HG03460 (cell line): ENCODE results near the gene MMP20.
"Not testable (repeated sequence)": the region's sequence is repeated elsewhere in the genome, so short reads cannot be mapped to it uniquely, and the experiment has no call there.

Source experiments
- ATAC-seq: cut with Tn5 transposase; IDR thresholded peaks from one replicate; pipeline ENCODE4 v1.9.1; 2021; ENCODE audit not compliant: unreplicated experiment

Gene MMP20, protein sequence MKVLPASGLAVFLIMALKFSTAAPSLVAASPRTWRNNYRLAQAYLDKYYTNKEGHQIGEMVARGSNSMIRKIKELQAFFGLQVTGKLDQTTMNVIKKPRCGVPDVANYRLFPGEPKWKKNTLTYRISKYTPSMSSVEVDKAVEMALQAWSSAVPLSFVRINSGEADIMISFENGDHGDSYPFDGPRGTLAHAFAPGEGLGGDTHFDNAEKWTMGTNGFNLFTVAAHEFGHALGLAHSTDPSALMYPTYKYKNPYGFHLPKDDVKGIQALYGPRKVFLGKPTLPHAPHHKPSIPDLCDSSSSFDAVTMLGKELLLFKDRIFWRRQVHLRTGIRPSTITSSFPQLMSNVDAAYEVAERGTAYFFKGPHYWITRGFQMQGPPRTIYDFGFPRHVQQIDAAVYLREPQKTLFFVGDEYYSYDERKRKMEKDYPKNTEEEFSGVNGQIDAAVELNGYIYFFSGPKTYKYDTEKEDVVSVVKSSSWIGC

DNA sequence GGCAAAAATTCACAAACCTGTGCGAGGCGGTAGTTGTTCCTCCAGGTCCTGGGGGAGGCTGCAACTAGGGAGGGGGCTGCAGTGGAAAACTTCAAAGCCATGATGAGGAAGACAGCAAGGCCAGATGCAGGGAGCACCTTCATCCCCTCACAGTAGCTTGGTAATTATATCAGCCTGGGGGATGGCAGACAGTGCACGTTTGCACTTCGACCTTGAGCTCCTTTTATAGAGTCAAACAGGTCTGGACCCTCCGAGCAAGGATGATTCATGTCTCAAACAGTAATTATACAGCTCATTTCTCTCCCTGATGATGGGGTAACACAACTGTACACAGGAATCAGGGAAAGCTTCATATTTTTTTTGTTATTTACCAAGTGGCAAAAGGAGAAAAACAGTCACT is at the start of gene MMP20:
MMP20 (minus strand) TSS at position 156 of the 400 bp plus-strand sequence; CDS start at position 143, 13 bp downstream.
- no peak for ATAC-seq

DNA sequence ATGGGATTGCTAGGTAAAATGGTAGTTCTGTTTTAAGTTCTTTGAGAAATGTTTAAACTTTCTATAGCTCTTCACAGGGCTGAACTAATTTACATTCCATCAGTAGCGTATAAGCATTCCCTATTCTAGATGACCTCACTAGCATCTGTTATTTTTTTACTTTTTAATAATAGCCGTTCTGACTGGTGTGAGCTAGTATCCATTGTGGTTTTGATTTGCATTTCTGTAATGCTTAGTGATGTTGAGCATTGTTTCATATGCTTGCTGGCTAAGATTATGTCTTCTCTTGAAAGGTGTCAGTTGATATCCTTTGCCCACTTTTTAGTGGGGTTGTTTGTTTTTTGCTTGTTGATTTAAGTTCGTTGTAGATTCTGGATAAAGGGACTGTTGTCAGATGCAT is 44.5 kb upstream of the MMP20 start:
- ATAC-seq: no peak

DNA sequence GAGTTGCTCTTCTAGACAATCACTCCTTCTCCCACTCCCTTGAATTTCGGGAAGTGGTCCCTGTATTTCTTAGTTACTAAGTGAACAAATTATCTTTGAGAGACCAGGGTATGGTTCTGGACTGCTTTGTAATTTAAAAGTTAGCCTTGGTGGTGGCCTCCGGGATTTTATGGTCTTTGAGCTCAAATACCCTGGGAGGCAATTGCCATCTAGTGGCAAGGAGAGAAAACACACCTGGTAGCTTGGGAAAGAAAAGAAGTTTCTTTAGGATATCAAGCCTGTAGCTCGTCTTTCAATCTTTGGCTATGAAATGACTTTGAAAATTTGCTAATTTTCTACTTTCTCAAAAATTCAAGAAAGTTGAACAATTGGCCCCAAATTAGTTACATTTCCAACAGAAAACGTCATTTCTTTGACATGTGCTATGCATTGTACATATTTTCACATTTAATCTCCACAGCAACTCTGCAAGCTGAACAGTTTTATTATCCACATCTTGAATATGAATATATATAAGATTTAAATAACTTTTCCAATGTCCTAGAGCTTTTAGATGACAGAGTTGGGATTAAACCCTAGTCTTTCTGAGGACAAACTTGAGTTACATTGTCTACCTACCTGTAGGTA is 41.3 kb upstream of the MMP20 start:
- ATAC-seq: peak; percentile 57

DNA sequence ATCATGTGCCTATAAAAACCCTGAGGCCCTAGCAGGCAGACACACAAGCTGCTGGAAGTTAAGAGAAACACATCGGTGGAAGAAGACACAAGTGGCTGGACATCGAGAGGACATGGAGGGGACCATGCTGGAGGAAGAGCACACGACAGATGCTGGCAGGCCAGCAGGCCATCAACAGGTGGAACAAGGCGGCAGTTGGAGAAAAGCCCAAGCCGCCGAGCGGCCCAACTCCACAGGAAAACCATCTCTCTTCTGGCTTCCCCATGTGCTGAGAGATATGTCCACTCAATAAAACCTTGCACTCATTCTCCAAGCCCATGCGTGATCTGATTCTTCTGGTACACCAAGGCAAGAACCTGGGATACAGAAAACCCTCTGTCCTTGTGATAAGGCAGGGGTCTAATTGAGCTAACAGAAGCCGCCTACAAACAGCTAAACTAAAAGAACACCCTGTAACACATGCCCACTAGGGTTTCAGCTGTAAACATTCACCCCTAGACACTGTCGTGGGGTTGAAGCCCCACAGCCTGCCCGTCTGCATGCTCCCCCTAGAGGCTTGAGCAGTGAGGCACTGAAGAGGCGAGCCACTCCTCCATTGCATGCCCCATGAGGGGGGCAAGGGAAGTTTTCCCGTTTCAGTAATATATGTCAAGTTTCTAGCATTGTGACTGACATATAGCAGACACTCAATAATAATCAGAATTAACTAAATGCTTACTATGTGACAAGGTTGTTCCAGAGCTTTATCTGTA is 39.0 kb upstream of the MMP20 start:
- peak; percentile 48 for ATAC-seq

DNA sequence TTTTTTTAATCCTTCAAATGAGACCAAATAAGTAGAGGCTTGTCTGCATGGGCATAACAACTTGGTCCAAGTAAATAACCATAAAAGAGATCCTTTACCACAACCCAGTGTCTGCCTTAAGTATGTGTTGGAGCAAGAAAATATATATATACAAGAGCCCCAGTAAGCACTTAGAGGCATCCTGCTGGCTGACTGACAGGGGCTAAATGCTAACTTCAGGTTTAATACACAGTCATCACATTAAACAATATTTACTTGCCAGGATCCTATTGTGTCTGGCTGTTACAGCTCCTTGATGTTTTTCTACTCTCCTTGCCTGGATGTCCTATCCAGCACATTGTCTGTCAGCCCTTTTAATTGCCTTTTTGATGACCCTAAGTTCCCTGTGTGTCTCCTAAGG is 37.5 kb upstream of the MMP20 start:
- ATAC-seq: no peak

DNA sequence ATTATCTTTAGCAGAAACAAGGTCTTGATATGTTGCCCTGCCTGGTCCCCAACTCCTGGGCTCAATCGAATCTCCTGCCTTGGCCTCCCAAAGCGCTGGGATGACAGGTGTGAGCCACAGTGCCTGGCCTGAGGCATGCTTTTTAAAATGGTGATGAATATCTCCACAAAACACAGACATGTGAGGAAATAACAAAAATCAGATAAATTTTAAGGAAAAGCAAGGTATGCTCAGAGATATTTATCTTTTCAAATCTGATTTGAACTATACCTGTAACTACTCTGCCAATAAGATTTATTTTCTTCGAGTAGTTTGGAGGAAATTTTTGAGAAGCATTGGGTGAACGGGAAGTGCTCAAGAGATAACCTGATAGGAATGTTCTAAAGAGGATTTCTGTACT is 35.9 kb upstream of the MMP20 start:
- no peak for ATAC-seq

DNA sequence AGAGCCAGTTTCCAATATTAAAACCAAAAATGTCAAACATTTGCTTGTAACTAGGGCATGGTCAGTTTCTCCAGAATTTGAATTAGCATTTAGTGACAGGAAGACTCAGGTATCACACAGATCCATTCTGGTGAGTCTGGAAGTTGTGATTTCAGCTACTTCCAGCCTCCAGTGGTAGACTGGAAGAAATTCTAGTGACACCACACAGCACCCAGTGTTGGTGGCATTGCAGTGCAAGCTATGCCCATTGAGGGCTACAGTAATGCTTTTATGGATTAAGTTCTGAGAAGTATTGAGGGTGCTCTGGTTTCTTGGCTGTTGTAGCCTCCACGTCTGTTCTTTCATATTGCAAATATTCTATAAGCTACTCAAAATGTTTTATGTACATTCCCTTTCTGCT is 31.4 kb upstream of the MMP20 start:
- no peak for ATAC-seq

DNA sequence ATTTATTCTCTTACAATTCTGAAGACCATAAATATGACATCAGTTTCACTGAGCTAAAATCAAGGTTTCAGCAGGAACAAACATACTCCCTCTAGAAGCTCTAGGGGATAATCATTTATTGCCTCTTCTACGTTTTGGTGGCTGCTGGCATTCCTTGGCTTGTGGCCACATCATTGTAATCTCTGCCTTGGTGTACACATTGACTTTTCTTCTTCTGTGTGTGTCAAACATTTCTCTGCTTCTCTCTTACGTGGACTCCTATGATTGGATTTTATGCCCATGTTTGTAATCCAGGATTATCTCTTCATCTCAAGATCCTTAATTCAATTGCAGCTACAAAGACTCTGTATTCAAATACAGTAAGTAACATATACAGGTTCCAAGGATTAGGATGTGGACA is 30.4 kb upstream of the MMP20 start:
- no peak for ATAC-seq

DNA sequence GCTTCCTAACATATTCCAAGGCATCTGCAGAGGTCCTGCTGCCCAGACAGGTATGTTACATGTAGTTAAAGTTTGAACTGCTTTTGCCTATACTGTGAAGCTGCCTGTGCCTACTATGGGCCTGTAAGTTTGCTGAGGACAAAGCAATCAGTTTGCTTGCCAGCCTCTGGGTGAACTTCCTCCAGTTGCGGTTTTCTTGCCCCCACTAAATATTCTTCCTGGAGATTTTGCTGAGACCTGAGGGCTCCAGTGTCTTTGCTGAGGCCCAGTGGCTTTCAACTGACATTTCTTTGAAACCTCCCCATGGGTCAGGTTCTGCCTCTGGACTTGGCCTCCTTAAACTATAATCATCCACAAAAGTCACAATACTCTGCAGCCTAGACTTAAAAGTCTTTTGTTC is 29.6 kb upstream of the MMP20 start:
- no peak for ATAC-seq

DNA sequence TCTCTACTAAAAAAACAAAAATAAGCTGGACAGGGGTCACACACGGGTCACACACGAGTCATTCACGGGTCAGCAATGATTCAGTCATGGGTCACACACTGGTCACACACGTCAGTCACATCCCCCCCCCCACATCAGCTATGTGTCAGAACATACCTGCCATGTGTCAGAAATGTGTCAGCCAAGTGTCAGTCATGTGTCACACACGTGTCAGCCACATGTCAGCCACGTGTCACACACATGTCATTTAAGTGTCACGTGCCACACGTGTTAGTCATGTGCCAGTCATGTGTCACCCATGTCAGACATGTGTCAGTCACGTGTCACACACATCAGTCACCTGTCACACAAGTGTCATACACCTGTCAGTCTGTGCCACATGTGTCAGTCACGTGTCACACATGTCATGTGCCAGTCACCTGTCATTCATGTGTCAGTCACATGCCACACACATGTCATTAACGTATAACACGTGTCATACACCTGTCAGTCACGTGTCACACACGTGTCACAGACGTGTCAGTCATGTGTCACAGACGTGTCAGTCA is 28.7 kb upstream of the MMP20 start:
- no peak for ATAC-seq

DNA sequence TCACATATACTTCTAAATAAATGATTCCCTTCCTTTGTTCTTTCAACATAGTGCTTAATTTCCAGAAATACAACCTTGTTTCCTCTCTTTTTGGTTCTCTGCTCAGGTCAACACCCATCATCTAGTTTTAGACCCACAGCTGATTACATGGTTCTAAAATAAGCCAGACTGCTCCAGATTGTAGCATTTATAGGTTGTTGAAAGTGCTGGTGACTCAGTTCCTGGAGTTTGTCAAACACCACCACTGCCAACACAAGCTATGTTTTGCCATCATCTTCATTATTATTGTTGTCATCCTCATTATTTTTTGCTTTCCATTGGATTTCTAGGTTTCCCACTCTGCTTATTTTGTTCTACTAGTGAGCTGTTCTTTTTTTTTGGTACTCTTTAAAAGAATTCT is 22.3 kb upstream of the MMP20 start:
- ATAC-seq: no peak

DNA sequence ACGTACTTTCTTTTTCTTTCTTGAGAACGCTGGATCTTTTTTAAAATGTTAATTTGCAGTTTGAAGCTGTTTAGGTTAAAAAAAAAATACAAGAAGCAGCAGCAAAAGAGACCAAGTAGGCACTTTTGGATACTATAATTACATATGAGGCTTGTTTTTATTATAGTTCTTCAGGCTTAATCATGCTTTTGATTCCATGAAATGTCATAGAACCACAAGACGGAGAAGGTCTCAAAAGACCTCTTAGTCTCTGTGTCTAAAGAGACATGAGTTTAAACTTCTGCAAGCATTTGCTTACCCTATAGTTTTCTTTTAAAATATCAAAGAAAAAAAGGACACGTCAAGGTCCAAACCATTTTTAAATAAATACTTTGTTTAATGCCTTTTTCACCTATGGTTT is 18.8 kb upstream of the MMP20 start:
- no peak for ATAC-seq

DNA sequence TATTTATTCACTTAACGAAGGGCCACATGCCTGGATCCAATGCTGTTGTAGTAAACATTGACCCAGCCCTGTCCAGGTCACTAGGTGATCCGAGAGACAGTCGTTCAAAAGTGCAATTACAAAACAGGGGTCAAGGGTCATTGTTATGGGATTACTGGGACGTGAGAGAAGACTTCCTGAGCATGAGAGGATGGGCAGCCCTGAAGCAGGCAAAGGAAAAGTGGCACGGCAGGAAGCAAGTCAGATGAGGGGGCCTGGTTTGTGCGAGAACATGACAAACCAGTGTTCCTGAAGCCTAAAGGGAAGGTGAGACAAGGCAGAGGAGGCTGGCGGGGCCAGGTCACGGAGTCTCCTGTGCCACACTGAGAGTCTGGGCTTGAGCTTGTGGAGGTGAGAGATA is 15.8 kb upstream of the MMP20 start:
- ATAC-seq: no peak

DNA sequence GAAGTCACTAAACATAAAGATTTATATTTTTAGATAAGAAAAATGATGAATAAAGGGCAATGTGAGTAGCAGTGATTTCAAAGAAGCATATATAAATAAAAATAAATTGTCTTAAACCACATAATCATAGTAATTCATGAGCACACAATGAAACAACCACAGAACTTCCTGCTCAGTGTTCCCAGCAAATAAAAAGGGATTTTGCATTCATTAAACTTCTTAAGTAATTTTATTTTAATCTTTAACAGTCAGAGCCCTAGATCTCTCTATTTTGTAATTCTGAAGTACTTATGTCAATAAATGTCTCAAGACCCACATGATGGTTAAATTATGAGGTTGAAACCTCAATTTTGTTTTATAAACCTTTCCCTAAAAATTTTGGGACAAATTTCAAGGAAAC is 14.5 kb upstream of the MMP20 start:
- no peak for ATAC-seq

DNA sequence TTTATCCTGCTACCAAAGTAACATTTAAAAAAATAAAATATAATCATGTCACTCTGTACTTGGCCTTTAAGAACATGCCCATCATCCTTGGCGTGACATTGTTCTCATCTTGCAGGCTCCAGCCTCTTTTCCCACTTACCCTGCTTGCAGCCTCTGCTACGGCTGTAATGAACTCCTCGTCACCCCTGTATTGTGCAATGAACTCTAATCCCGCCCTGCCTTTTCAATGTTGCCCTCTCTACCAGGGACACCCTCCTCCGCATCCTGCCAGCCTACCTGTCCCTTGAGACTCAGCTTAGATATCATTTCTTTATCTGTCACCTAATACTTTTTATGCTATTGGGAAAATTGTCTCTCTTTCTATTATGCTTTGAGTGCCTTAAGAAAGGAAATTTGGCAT is 12.6 kb upstream of the MMP20 start:
- no peak for ATAC-seq

DNA sequence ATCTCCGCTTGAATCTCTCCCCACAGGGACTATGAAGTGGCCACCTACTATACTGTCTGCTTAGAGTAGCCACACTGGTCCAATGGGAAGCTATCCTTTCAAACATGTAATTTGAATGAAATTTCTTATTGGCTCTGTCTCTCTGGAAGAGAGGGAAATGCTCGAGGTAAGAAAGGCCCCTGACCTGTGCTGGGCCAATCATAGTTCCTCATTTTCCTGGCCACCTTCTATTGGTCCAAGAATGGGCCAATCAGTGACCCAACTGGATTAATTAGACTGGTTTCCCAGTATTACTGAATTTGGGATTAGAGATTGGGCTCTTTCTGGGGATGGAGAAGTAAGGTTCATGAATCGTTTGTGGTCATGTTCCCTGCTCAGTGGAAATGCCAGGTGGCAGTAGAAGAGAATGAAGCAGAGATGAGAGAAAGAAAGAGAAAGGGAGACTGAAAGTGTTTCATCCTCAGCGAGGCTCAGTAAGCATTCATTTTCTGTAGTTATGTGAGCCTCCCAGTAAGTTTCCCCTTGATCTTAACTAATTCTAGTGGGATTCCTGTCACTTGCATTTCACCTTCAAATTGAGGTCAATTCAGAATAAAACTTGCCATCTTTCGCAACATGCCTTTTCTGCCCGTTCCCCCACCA is 8.4 kb upstream of the MMP20 start:
- ATAC-seq: no peak

DNA sequence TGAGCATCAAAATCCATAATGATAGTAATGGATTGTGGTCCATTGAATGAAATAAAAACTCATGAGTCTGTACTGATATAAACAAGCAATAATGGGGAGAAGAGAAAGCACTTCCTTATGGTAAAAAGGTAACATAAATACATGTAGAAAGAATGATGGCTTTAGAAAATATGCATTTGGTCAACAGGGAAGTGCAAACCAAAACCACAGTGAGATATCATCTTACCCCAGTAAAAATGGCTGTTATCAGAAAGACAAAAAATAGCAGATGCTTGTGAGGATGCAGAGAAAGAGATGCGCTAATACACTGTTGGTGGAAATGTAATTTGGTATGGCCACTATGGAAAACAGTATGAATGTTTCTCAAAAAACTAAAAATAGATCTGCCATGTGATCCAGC is 6.9 kb upstream of the MMP20 start:
- no peak for ATAC-seq

DNA sequence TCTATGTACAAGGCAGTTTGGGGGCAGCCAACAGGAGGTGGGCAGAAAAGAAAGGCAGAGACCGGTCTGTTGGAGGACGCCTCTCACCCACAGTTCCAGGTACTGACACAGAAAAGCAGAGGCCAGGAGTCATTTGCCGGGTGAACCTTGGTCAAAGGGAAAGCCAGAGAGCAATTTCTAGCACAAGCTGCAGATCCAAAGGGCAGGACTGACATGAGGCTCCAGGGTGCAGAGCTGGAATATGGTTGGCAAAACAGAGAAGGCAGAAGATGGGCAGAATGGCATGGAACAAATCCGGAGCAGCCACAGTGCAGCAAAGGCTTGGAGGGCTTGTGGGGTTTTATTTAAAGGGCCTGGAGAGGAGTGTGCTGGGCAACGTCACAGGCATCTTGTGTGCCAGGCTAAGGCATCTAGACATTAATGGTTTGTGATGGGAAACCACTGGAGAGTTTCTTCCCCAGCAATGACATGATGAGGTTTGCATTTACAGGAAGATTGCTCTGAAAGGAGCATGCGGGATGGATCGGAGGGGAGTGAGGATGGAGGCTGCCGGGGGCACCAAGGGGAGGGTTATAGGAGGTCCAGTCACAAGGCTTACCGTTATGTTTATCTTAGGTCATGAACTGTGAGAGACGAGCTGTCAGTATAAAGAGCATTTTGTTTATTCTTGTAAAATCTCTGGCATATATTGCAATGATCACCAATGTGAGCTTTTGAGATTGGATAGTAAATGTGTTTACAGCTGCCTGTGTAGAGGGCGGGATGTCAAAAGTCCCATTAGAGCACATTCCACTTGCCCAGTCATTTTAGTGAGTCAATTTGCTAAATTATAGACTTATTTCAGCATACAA is 5.7 kb upstream of the MMP20 start:
- ATAC-seq: no peak

DNA sequence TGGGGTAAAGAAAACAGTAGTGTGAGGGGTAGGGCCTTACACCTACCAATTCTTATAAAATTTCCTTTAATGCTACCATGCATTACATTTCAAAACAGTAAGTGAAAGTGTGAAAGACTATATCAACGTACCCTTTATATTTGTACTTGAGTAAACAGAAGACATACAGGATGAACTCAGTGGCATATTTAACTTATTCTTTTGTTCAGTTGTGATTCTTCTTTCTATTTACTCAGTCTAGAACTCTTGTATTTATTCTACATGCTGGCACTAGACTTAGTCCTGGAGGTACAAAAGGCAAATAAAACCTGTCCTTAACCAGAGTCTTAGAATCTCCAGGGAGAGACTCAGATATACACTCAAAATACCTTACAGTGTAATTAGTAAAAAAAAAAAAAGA is 4.8 kb upstream of the MMP20 start:
- ATAC-seq: not testable (repeated sequence)

DNA sequence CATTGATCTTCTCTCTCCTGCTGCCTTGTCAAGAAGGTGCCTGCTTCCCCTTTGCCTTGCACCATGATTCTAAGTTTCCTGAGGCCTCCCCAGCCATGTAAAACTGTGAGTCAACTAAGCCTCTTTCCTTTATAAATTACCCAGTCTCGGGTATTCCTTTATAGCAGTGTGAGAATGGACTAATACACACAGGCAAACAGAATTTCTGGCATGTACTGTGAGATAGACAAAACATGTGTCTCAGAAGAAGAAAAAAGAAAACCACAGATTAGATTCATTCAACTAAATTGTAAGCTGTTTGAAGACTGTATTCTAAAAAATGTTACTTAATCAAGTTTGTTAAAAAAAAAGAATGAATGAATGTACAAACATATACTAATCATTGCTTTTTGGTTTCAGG is 1.5 kb upstream of the MMP20 start:
- no peak for ATAC-seq
